Adrenal gland (tissue), 5 donors: Measurements from ENCODE around the gene LPP.

Source experiments
- POLR2A ChIP-seq, 2 donors: fragments of 450-650 bp; IDR thresholded peaks; one replicate each; pipeline ENCODE4 v1.6.1; 2017; ENCODE audit warnings: antibody characterized with exemption in 2 of 2, mild to moderate bottlenecking in 2 of 2, moderate library complexity in 1 of 2
- TF ChIP-seq, protein P1 (sequence below), 6 experiments: fragments of 450-650 bp in 4 of 6; fragments of 200-600 bp in 2 of 6; sonication (generic) in 1 of 6; IDR thresholded peaks; 1 replicate in 5 of 6; 2 replicates in 1 of 6; pipeline versions ENCODE4 v1.5.1 to v1.8.0; 2016 to 2021; ENCODE audit warnings: antibody characterized with exemption in 6 of 6, mild to moderate bottlenecking in 2 of 6, moderate library complexity in 1 of 6
- donor health status: DM: no; HTN: no; CAD: no.

DNA sequence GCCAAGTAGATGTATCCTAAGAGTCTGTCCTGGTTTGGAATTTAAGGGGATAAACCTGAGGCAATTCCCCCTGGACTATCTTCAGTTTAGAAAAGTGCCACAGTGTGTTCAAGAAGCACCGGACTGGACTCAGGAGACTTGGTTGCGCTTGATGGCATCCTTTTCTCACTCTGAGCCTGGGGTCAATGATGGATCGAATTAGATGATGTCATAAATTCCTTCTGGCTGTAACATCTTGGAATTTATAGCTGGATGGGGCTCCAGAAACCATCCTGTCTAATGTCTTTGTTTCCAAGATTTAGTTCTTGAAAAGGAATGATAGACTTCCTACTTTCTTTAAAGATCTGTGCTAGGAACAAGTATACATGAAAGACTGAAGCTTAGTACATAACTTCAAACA is 280.6 kb downstream of the LPP start:
- TF ChIP-seq, protein P1, sequence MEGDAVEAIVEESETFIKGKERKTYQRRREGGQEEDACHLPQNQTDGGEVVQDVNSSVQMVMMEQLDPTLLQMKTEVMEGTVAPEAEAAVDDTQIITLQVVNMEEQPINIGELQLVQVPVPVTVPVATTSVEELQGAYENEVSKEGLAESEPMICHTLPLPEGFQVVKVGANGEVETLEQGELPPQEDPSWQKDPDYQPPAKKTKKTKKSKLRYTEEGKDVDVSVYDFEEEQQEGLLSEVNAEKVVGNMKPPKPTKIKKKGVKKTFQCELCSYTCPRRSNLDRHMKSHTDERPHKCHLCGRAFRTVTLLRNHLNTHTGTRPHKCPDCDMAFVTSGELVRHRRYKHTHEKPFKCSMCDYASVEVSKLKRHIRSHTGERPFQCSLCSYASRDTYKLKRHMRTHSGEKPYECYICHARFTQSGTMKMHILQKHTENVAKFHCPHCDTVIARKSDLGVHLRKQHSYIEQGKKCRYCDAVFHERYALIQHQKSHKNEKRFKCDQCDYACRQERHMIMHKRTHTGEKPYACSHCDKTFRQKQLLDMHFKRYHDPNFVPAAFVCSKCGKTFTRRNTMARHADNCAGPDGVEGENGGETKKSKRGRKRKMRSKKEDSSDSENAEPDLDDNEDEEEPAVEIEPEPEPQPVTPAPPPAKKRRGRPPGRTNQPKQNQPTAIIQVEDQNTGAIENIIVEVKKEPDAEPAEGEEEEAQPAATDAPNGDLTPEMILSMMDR (IDR thresholded peaks at IDR 0.05), result no peak
- TF ChIP-seq POLR2A (IDR thresholded peaks at IDR 0.05), result no peak
